ENCODE measurements around the gene TOPBP1. TPM values are rescaled to one million over a fixed set of nuclear protein-coding genes. Genes with fewer than 3 reads are reported as not detected.

TOPBP1 gene
- total RNA-seq, 1 donor from 2014 or later: 47.3 TPM

DNA sequence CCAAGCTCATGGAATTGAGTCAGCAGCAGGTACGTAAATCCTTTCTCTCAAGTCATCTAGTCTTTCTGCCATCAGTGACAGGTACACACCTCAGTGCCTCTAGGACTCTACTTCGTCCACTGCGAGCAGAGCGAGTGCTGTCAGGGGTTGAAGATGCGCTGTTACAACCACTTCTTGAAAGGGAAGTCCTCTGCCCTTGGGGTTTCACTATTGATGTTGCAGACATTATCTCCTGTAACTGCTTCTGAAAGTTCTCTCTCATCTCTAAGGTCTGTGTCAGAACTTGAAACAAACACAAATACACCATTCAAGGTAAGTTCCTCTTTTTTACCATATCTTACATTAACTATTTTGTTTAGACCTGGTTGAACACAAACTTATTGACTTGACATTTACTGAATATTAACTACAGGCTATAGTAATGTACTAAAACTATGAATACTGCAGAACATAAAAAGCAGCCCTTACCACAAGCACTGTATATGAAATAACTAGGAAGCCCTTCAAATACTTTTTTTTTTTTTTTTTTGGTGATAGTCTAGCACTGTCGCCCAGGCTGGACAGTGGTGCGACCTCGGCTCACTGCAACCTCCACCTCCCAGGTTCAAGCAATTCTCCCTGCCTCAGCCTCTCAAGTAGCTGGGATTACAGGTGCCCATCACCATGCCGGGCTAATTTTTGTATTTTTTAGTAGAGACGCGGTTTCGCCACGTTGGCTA, 41.5 kb downstream of the TOPBP1 start:
- no peak for FAIRE-seq
- DNase-seq (ENCODE audit: low spot score in 2 of 2): no peak

DNA sequence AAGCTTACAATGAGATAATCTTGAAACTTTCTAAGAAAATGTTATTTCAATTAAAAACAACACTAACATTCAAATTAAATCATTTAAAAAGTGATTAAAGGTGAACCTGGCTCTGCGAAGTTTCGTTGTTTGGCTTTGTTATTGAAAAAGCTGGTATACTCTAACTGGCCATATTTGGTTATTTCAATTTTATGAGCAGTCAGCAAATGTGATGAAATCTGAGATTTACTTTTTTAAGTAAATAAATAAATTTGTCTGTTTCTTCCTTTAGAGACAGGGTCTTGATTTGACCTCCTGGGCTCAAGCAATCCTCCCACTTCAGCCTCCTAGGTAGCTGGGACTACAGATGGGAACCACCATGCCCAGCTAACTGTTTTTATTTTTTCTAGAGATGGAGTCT, 50.2 kb downstream of the TOPBP1 start:
- no peak for DNase-seq (ENCODE audit: low spot score in 2 of 2)
- FAIRE-seq: no peak

- DNase-seq (ENCODE audit: low spot score in 2 of 2) (no peak), FAIRE-seq (no peak)
Observed at GRCh38 chr3:133610031-133610430, 51.7 kb downstream of the TOPBP1 start.

- FAIRE-seq: no peak
- no peak for DNase-seq (ENCODE audit: low spot score in 2 of 2)
Observed at GRCh38 chr3:133608388-133608787, 53.4 kb downstream of the TOPBP1 start.

- DNase-seq (ENCODE audit: low spot score in 2 of 2): no peak
- FAIRE-seq: no peak
Observed at GRCh38 chr3:133607816-133608215, 53.9 kb downstream of the TOPBP1 start.

DNA sequence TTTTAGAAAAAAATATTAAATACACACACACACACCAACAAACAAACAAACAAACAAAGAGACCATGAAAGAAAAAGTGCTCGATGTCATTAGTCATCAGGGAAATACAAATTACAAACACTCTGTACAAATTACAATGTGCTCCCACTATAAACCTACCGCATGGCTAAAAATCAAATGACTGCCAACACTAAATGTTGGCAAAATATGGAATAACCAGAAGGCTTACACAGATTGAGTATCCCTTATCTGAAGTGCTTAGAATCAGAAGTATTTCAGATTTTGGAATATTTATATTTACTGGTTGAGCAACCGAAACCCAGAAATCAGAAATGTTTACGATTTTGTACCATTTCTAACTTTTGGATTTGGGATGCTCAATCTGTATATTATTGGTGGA, 54.8 kb downstream of the TOPBP1 start:
- FAIRE-seq (no peak), DNase-seq (ENCODE audit: low spot score in 2 of 2) (no peak)

DNA sequence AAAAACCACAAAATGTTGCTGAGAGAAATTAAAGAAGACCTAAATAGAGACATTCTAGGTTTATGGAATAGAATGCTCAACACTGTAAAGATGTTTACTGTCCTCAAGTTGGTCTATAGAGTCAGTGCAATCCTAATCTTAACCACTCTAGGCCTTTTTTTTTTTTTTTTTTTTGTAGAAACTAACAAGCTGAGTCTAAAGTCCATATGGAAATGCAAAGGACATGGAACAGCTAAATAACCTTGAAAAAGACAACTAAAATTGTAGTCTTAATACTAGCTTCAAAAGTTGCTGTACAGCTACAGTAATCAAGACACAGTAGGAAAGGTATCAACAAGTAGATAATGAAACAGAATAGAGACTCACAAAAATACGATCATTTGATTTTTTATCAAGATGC, 55.4 kb downstream of the TOPBP1 start:
- no peak for DNase-seq (ENCODE audit: low spot score in 2 of 2)
- no peak for FAIRE-seq

DNA sequence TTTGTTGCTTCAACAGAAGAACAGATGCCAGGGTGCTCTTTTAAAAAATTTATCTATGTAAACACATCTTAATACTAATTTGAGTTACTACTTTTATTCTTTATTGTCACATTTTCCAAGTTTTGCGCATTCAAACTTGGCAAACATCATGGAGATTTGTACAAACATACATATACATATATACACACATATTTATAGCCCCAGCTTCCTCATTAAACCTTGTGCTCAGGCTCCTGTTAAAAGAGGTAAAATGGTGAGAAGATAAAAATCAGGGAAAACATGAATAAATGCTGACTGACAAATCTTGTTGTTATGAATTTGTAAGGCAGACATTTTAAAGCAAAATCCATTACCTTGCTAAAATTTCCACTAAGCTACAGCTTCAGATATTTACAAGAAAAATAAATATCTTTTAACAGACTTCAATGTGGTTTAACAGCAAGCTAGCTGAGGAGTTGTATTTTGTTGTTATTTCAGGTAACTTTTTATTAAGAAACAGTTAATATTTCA, 61.1 kb downstream of the TOPBP1 start:
- DNase-seq (ENCODE audit: low spot score in 2 of 2) (no peak), FAIRE-seq (no peak)

GRCh38 chr3:133599280-133599679, 62.5 kb downstream of the TOPBP1 start:
- DNase-seq (ENCODE audit: low spot score in 2 of 2): no peak
- no peak for FAIRE-seq

DNA sequence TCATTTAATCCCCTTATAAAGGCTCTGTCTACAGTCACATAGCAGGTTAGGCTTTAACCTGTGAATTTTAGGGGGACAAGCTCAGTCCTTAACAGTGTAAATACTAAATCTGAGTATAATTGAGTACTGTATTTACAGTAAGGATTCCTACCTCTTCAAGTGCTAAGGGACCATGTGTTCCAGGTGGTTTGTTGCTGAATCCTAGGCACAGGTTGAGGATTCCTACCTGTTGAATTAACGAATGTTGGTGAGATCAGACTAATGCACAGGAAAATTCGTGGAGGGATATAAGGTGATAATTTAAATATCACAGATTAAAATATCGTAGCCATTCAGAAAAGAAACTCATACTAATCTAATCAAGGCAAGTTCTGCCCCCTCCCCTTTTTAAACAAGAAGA, 63.3 kb downstream of the TOPBP1 start:
- FAIRE-seq (no peak), DNase-seq (ENCODE audit: low spot score in 2 of 2) (no peak)

GRCh38 chr3:133595341-133595740, 66.4 kb downstream of the TOPBP1 start:
- DNase-seq (ENCODE audit: low spot score in 2 of 2): peak in 1 of 2 donors; percentile 10
- FAIRE-seq: no peak

GRCh38 chr3:133593243-133593642, 68.5 kb downstream of the TOPBP1 start:
- FAIRE-seq (no peak), DNase-seq (ENCODE audit: low spot score in 2 of 2) (no peak)

DNA sequence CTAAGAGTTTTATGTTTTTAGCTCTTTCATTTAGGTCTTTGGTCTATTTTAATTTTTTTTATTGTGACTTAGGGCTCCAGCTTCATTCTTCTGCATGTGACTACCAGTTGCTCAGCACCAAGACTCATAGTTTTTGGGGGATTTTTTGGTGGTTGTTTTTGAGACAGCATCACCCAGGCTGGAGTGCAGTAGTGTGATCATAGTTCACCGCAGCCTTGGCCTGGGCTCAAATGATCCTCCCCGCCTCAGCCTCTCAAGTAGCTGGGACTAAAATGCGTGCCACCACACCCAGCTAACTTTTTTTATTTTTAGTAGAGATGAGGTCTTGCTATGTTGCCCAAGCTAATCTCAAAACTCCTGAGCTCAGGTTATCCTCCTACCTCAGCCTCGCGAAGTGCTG, 68.9 kb downstream of the TOPBP1 start:
- DNase-seq (ENCODE audit: low spot score in 2 of 2): no peak
- FAIRE-seq: no peak

DNA sequence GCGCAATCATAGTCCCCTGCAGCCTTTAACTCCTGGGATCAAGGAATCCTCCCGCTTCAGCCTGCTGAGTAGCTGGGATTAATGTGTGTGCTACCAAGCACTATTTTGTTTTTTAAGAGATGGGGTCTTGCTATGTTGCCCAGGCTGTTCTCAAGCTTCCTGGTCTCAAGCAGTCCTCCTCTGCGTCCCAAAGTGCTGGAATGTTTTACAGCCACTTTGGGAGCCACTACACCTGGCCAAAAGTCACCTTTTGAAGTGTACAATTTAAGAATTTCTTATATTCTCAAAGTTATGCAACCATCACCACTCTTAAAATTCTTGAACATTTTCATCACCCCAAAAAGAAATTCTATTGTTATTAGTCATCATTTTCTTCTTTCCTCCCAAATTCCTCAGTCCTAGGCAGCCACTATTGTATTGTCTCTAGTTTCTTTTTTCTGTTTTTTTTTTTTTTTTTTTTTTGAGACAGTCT, 70.4 kb downstream of the TOPBP1 start:
- FAIRE-seq (no peak), DNase-seq (ENCODE audit: low spot score in 2 of 2) (no peak)

- DNase-seq (ENCODE audit: low spot score in 2 of 2) (no peak), FAIRE-seq (no peak)
Observed at GRCh38 chr3:133589503-133589902, 72.2 kb downstream of the TOPBP1 start.

GRCh38 chr3:133588784-133589465, 72.8 kb downstream of the TOPBP1 start:
- DNase-seq (ENCODE audit: low spot score in 2 of 2): no peak
- FAIRE-seq: no peak

- DNase-seq (ENCODE audit: low spot score in 2 of 2): no peak
- no peak for FAIRE-seq
Observed at GRCh38 chr3:133588035-133588434, 73.7 kb downstream of the TOPBP1 start.

DNA sequence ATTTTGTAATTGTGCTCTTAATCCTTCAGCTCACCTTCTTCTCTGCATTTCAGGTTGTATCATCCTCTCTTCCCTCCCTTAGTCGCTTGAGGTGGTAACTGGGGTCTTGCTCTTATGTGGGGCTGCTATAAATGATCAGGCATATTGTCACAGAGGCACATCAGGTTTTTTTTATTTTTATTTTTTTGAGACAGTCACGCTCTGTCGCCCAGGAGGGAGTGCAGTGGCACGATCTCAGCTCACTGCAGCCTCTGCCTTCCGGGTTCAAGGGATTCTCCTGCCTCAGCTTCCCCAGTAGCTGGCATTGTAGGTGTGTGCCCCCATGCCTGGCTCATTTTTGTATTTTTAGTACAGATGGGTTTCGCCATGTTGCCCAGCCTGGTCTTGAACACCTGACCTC, 78.3 kb downstream of the TOPBP1 start:
- FAIRE-seq (no peak), DNase-seq (ENCODE audit: low spot score in 2 of 2) (no peak)

- DNase-seq (ENCODE audit: low spot score in 2 of 2) (peak in 1 of 2 donors; percentile 30), FAIRE-seq (no peak)
Observed at GRCh38 chr3:133578548-133579191, 83.1 kb downstream of the TOPBP1 start.

DNA sequence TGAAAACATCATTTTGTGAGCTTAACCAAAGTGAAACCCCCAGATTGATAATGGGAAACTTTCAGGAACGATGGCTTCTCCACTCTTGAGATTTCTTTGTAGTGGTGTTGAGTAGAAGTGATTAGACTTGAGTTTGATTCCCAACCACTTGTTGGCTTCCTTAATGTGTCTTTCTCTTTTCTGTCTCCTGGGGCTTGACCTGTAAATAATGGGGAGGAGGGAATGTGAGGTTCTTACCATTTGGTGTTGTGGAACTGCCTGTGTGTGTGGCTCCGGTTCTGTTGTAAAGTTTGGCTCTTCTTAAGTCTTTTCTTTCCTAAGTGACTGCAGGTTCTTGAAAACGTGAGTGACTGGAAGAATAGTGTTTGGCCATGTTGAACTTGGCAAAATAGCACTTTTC, 85.6 kb downstream of the TOPBP1 start:
- no peak for FAIRE-seq
- no peak for DNase-seq (ENCODE audit: low spot score in 2 of 2)

- DNase-seq (ENCODE audit: low spot score in 2 of 2): no peak
- FAIRE-seq: no peak
Observed at GRCh38 chr3:133575086-133575485, 86.7 kb downstream of the TOPBP1 start.
